Right lobe of liver (tissue), 6 donors: ENCODE measurements around the gene CCL28. TPM values are rescaled to one million over a fixed set of nuclear protein-coding genes. Genes with fewer than 3 reads are reported as not detected.

ENCODE experiments used
- ATAC-seq, 4 donors: fragments of 200-7000 bp; cut with Tn5 transposase; one replicate each; pipeline ENCODE4 v1.9.1; 2020; ENCODE audit warnings: mild to moderate bottlenecking in 4 of 4, moderate library complexity in 4 of 4
- DNase-seq, 3 donors: peaks; one replicate each; pipeline ENCODE4 v3.0.0-alpha.2; 2020
- H3K27ac ChIP-seq, 3 donors: fragments of 200-600 bp; one replicate each; pipeline ENCODE4 v1.8.0; 2022
- H3K27me3 ChIP-seq, 2 donors: fragments of 200-600 bp; one replicate each; pipeline ENCODE4 v1.8.0; 2022
- H3K36me3 ChIP-seq, 4 donors: fragments of 200-600 bp; sonication (generic) in 1 of 4; one replicate each; pipeline versions ENCODE4 v1.5.1 to v1.8.0; 2017 to 2022; ENCODE audit warnings: control low read depth in 1 of 4
- H3K4me1 ChIP-seq, 4 donors: fragments of 200-600 bp; sonication (generic) in 1 of 4; one replicate each; pipeline versions ENCODE4 v1.5.1 to v1.8.0; 2017 to 2022; ENCODE audit warnings: control low read depth in 1 of 4
- H3K4me3 ChIP-seq, 3 donors: fragments of 200-600 bp; one replicate each; pipeline ENCODE4 v1.8.0; 2022
- H3K9me3 ChIP-seq, 4 donors: fragments of 200-600 bp; sonication (generic) in 1 of 4; one replicate each; pipeline versions ENCODE4 v1.5.1 to v1.8.0; 2017 to 2022; ENCODE audit warnings: control low read depth in 1 of 4
- CTCF ChIP-seq, 4 donors: fragments of 200-600 bp in 3 of 4; fragments of 450-650 bp in 1 of 4; IDR thresholded peaks; one replicate each; pipeline versions ENCODE4 v1.5.1 to v1.8.0; 2016 to 2022; ENCODE audit warnings: antibody characterized with exemption in 4 of 4, mild to moderate bottlenecking in 2 of 4
- POLR2A ChIP-seq: fragments of 450-650 bp; IDR thresholded peaks from one replicate; pipeline ENCODE4 v1.6.1; 2017; ENCODE audit warnings: antibody characterized with exemption, mild to moderate bottlenecking
- WGBS: methylation state at CpG from one replicate; pipeline ENCODE4 v1.1.6; 2018; ENCODE audit warnings: low coverage, low lambda C conversion rate; ENCODE audit not compliant: insufficient coverage; ENCODE audit errors: missing lambda C conversion rate; 5-methylcytosine and 5-hydroxymethylcytosine counted together
- intact Hi-C, 2 donors: fragments of 100-400 bp; cut with DNase I; formaldehyde crosslinking; loops; one replicate each; pipeline versions ENCODE4 v1.11.2 to v1.14.1; 2022
- total RNA-seq, 6 experiments: library from RNA; depleted of rRNA in 2 of 6; stranded (reverse); fragments of >200 nt in 2 of 6; fragmentation: NEBNext Ultra II Directional in 3 of 6; extraction: Animal tissue kit (Norgen Biotek cat#: 25700) in 3 of 6; gene quantifications; one replicate each; pipeline versions ENCODE4 v1.1.0 to v1.2.4, GENCODE V29; 2016 to 2023
- donor health status: DM: no; HTN: yes; CAD: no.
- donor health status: DM: no; HTN: no; CAD: no.
- donor health status: DM: no; HTN: no; CAD: no.
- donor health status: DM: no; HTN: yes; CAD: no.
- donor health status: DM: no; HTN: yes; CAD: no.

Gene CCL28
- total RNA-seq, 6 experiments from 2014 or later = 1.00 to 2.3 (median 1.3) TPM

- H3K4me3 ChIP-seq = no peak overlapping the region
- TF ChIP-seq CTCF (IDR thresholded peaks at IDR 0.05) = no peak
- TF ChIP-seq POLR2A = no peak
- WGBS = 68% methylated on average over 2 of the region's 2 CpGs
- ATAC-seq (no peak), DNase-seq (no peak)
- H3K9me3 ChIP-seq = peaks cover 0 to 8% (median 2%) of the 10 kb centered on the region in 4 donors
- no peaks in the 10 kb centered on the region for H3K4me1 ChIP-seq
- intact Hi-C loops = no loop called here
- no peaks in the 10 kb centered on the region for H3K27me3 ChIP-seq
- H3K27ac ChIP-seq = no peak overlapping the region
- no peaks in the 10 kb centered on the region for H3K36me3 ChIP-seq
These were observed 48.6 kb downstream of the CCL28 start for GRCh38 chr5:43363445-43364152.

GRCh38 chr5:43362725-43363435 is 49.3 kb downstream of the CCL28 start:
- TF ChIP-seq CTCF (IDR thresholded peaks at IDR 0.05) (no peak), POLR2A (no peak)
- peaks cover 0 to 3% (median 0%) of the 10 kb centered on the region in 4 donors for H3K4me1 ChIP-seq
- no peak overlapping the region for H3K4me3 ChIP-seq
- H3K9me3 ChIP-seq = peaks cover 0 to 8% (median 2%) of the 10 kb centered on the region in 4 donors
- WGBS = 71% methylated on average over 3 of the region's 3 CpGs
- H3K27me3 ChIP-seq = no peaks in the 10 kb centered on the region
- no peak overlapping the region for H3K27ac ChIP-seq
- intact Hi-C loops = no loop called here
- no peaks in the 10 kb centered on the region for H3K36me3 ChIP-seq
- DNase-seq = no peak
- ATAC-seq = no peak

- Histone ChIP-seq H3K27ac (peak overlapping the region in 1 of 3 donors; percentile 50), H3K36me3 (no peaks in the 10 kb centered on the region), H3K27me3 (no peaks in the 10 kb centered on the region), H3K4me1 (peaks cover 0 to 10% (median 3%) of the 10 kb centered on the region in 4 donors), H3K9me3 (peaks cover 0 to 8% (median 2%) of the 10 kb centered on the region in 4 donors), H3K4me3 (no peak overlapping the region)
- TF ChIP-seq POLR2A (no peak), CTCF (IDR thresholded peaks at IDR 0.05) (no peak)
- ATAC-seq = no peak
- intact Hi-C loops = no loop called here
- DNase-seq = no peak
These were observed 53.5 kb downstream of the CCL28 start for GRCh38 chr5:43358726-43359125.

- Histone ChIP-seq H3K36me3 (no peaks in the 10 kb centered on the region), H3K27me3 (no peaks in the 10 kb centered on the region), H3K4me1 (peaks cover 0 to 10% (median 3%) of the 10 kb centered on the region in 4 donors), H3K9me3 (peaks cover 0 to 8% (median 2%) of the 10 kb centered on the region in 4 donors), H3K4me3 (no peak overlapping the region), H3K27ac (peak overlapping the region in 1 of 3 donors; percentile 50)
- WGBS = 20% methylated on average over 3 of the region's 3 CpGs
- ATAC-seq (peak in 1 of 4 donors; percentile 16), DNase-seq (no peak)
- intact Hi-C loops = no loop called here
- no peak for TF ChIP-seq CTCF (IDR thresholded peaks at IDR 0.05)
- TF ChIP-seq POLR2A = no peak
These were observed 53.9 kb downstream of the CCL28 start for GRCh38 chr5:43358301-43358700.
